Ectodermal cell (in vitro differentiated cells): ENCODE data around the gene COL8A2.

Experiments
- H3K27ac ChIP-seq: 2 replicates; pipeline ENCODE4 v1.7.0; 2013; ENCODE audit warnings: mild to moderate bottlenecking, low read depth, low read length; ENCODE audit not compliant: insufficient read depth, poor library complexity, severe bottlenecking
- H3K27me3 ChIP-seq: 2 replicates; pipeline ENCODE4 v1.7.0; 2013; ENCODE audit warnings: mild to moderate bottlenecking, low read length; ENCODE audit not compliant: insufficient read depth, control insufficient read depth, poor library complexity, severe bottlenecking
- H3K36me3 ChIP-seq: one replicate; pipeline ENCODE4 v1.7.0; 2013; ENCODE audit warnings: low read length; ENCODE audit not compliant: control insufficient read depth, insufficient read depth
- H3K4me1 ChIP-seq: one replicate; pipeline ENCODE4 v1.7.0; 2013; ENCODE audit warnings: low read length; ENCODE audit not compliant: control insufficient read depth, insufficient read depth
- H3K4me3 ChIP-seq: 2 replicates; pipeline ENCODE4 v1.7.0; 2013; ENCODE audit warnings: low read depth, low read length, control low read depth; ENCODE audit not compliant: insufficient read depth
- H3K9me3 ChIP-seq: 2 replicates; pipeline ENCODE4 v1.7.0; 2013; ENCODE audit warnings: mild to moderate bottlenecking, low read length, moderate library complexity; ENCODE audit not compliant: control insufficient read depth
- WGBS, 2 experiments: methylation state at CpG; one replicate each; pipeline ENCODE4 v1.1.7; 2013; ENCODE audit warnings: missing lambda C conversion rate in 2 of 2; 5-methylcytosine and 5-hydroxymethylcytosine counted together

Gene COL8A2

GRCh38 chr1:36098650-36099365 is 26.2 kb downstream of the COL8A2 start:
- Histone ChIP-seq H3K36me3 (peaks cover 5% of the 10 kb centered on the region), H3K27ac (no peak overlapping the region), H3K4me3 (no peak overlapping the region), H3K27me3 (no peaks in the 10 kb centered on the region), H3K9me3 (no peaks in the 10 kb centered on the region), H3K4me1 (no peaks in the 10 kb centered on the region)
- WGBS, 2 experiments = 92 to 94% methylated on average over 13 of the region's 13 CpGs

GRCh38 chr1:36097693-36098585 is 27.1 kb downstream of the COL8A2 start:
- Histone ChIP-seq H3K36me3 (peaks cover 9% of the 10 kb centered on the region), H3K9me3 (no peaks in the 10 kb centered on the region), H3K27ac (no peak overlapping the region), H3K4me1 (no peaks in the 10 kb centered on the region), H3K27me3 (no peaks in the 10 kb centered on the region), H3K4me3 (no peak overlapping the region)
- WGBS, 2 experiments = 94% methylated on average over 33 of the region's 33 CpGs

- no peak overlapping the region for H3K27ac ChIP-seq
- H3K4me3 ChIP-seq = no peak overlapping the region
- H3K4me1 ChIP-seq = no peaks in the 10 kb centered on the region
- H3K9me3 ChIP-seq = no peaks in the 10 kb centered on the region
- 75 to 83% methylated on average over 16 of the region's 16 CpGs for WGBS, 2 experiments
- no peaks in the 10 kb centered on the region for H3K27me3 ChIP-seq
- peaks cover 21% of the 10 kb centered on the region for H3K36me3 ChIP-seq
Measured at GRCh38 chr1:36096500-36097432, 28.3 kb downstream of the COL8A2 start.

- H3K27me3 ChIP-seq = no peaks in the 10 kb centered on the region
- no peaks in the 10 kb centered on the region for H3K4me1 ChIP-seq
- no peak overlapping the region for H3K27ac ChIP-seq
- no peak overlapping the region for H3K4me3 ChIP-seq
- H3K36me3 ChIP-seq = peaks cover 29% of the 10 kb centered on the region
- WGBS, 2 experiments = 88 to 90% methylated on average over 15 of the region's 15 CpGs
- H3K9me3 ChIP-seq = no peaks in the 10 kb centered on the region
Measured at GRCh38 chr1:36095760-36096405, 29.1 kb downstream of the COL8A2 start.

- WGBS, 2 experiments = 91 to 97% methylated on average over 8 of the region's 8 CpGs
- Histone ChIP-seq H3K4me1 (peaks cover 5% of the 10 kb centered on the region), H3K9me3 (no peaks in the 10 kb centered on the region), H3K4me3 (no peak overlapping the region), H3K27ac (no peak overlapping the region), H3K36me3 (peaks cover 33% of the 10 kb centered on the region), H3K27me3 (no peaks in the 10 kb centered on the region)
Measured at GRCh38 chr1:36094621-36095061, 30.4 kb downstream of the COL8A2 start.

- 94 to 95% methylated on average over 3 of the region's 3 CpGs for WGBS, 2 experiments
- peaks cover 33% of the 10 kb centered on the region for H3K36me3 ChIP-seq
Measured at GRCh38 chr1:36093929-36094328, 31.1 kb downstream of the COL8A2 start.

GRCh38 chr1:36093226-36093625 is 31.8 kb downstream of the COL8A2 start:
- Histone ChIP-seq H3K9me3 (no peaks in the 10 kb centered on the region), H3K27ac (no peak overlapping the region), H3K36me3 (peaks cover 33% of the 10 kb centered on the region), H3K4me1 (peaks cover 8% of the 10 kb centered on the region), H3K4me3 (no peak overlapping the region), H3K27me3 (no peaks in the 10 kb centered on the region)
- WGBS, 2 experiments = 97 to 98% methylated on average over 7 of the region's 7 CpGs

More at GRCh38 chr1:36093929-36094328, 31.1 kb downstream of the COL8A2 start:
- Histone ChIP-seq H3K9me3 (no peaks in the 10 kb centered on the region), H3K27me3 (no peaks in the 10 kb centered on the region), H3K4me1 (peaks cover 8% of the 10 kb centered on the region), H3K4me3 (no peak overlapping the region), H3K27ac (no peak overlapping the region)

- peaks cover 8% of the 10 kb centered on the region for H3K4me1 ChIP-seq
- no peaks in the 10 kb centered on the region for H3K27me3 ChIP-seq
- 97 to 98% methylated on average over 9 of the region's 9 CpGs for WGBS, 2 experiments
- no peak overlapping the region for H3K27ac ChIP-seq
- H3K9me3 ChIP-seq = no peaks in the 10 kb centered on the region
- H3K4me3 ChIP-seq = no peak overlapping the region
- H3K36me3 ChIP-seq = peaks cover 33% of the 10 kb centered on the region
Measured at GRCh38 chr1:36092798-36093185, 32.2 kb downstream of the COL8A2 start.

GRCh38 chr1:36092166-36092797 is 32.7 kb downstream of the COL8A2 start:
- Histone ChIP-seq H3K27me3 (no peaks in the 10 kb centered on the region), H3K4me1 (peaks cover 8% of the 10 kb centered on the region), H3K36me3 (peaks cover 38% of the 10 kb centered on the region), H3K9me3 (no peaks in the 10 kb centered on the region), H3K27ac (no peak overlapping the region), H3K4me3 (no peak overlapping the region)
- 95% methylated on average over 17 of the region's 17 CpGs for WGBS, 2 experiments
